A673 (cell line): ENCODE results near the gene IL1RAPL1. TPM values are rescaled to one million over a fixed set of nuclear protein-coding genes. Genes with fewer than 3 reads are reported as not detected.

Experiments
- BruUV-seq: library from RNA; stranded (reverse); fragments of 400-500 nt; replicated peaks from 2 replicates; lab custom pipeline; 2021; lab: Mats Ljungman, UMichigan
- CTCF ChIA-PET: fragments of 300-600 bp; sonication (Branson Sonifier 250); formaldehyde crosslinking; loops from one replicate; lab custom pipeline; 2022; ENCODE audit warnings: antibody characterized with exemption; lab: Charles Lee
- POLR2A ChIA-PET: fragments of 300-600 bp; sonication (Branson Sonifier 250); formaldehyde crosslinking; loops from one replicate; lab custom pipeline; 2022; ENCODE audit warnings: antibody characterized with exemption; ENCODE audit not compliant: low non-redundant PET; lab: Charles Lee
- DNase-seq: peaks from one replicate; pipeline ENCODE4 v3.0.0-alpha.2; 2015; ENCODE audit warnings: low spot score
- H3K27ac ChIP-seq: fragments of 200-600 bp; sonication (generic); 2 replicates; pipeline ENCODE4 v1.5.1; 2016; ENCODE audit warnings: mixed run types, low read depth, mild to moderate bottlenecking, mixed read lengths, antibody characterized with exemption, low read length; ENCODE audit not compliant: poor library complexity, severe bottlenecking
- H3K27me3 ChIP-seq: fragments of 200-600 bp; sonication (generic); replicated peaks from 2 replicates; pipeline ENCODE4 v1.6.1; 2017; ENCODE audit warnings: mixed run types, low read depth, mild to moderate bottlenecking, mixed read lengths, antibody characterized with exemption, low read length; ENCODE audit not compliant: insufficient read depth, poor library complexity
- H3K36me3 ChIP-seq: fragments of 200-600 bp; sonication (generic); 2 replicates; pipeline ENCODE4 v1.6.1; 2016; ENCODE audit warnings: mixed run types, mild to moderate bottlenecking, mixed read lengths, antibody characterized with exemption, low read length; ENCODE audit not compliant: insufficient read depth, poor library complexity, severe bottlenecking
- H3K4me1 ChIP-seq: fragments of 200-600 bp; sonication (generic); 2 replicates; pipeline ENCODE4 v1.6.1; 2017; ENCODE audit warnings: mixed run types, mild to moderate bottlenecking, mixed read lengths, antibody characterized with exemption, low read length; ENCODE audit not compliant: insufficient read depth, poor library complexity, severe bottlenecking
- H3K4me3 ChIP-seq: fragments of 200-600 bp; sonication (generic); 2 replicates; pipeline ENCODE4 v1.5.1; 2016; ENCODE audit warnings: low read depth, mixed run types, mild to moderate bottlenecking, mixed read lengths, low read length; ENCODE audit not compliant: poor library complexity, severe bottlenecking
- H3K9me3 ChIP-seq: fragments of 200-600 bp; sonication (generic); 2 replicates; pipeline ENCODE4 v1.6.1; 2016; ENCODE audit warnings: mixed run types, low read depth, mild to moderate bottlenecking, mixed read lengths, antibody characterized with exemption, low read length; ENCODE audit not compliant: poor library complexity, severe bottlenecking
- EZH2 ChIP-seq: fragments of 200-600 bp; sonication (generic); IDR thresholded peaks from 2 replicates; pipeline ENCODE4 v1.6.1; 2017; ENCODE audit warnings: borderline replicate concordance, low read depth, mild to moderate bottlenecking, mixed read lengths, antibody characterized with exemption, low read length; ENCODE audit not compliant: poor library complexity, severe bottlenecking
- intact Hi-C: fragments of 100-400 bp; cut with micrococcal nuclease; formaldehyde crosslinking; loops from one replicate; pipeline ENCODE4 v1.10.0; 2022; ENCODE audit not compliant: unreplicated experiment
- total RNA-seq: library from RNA; stranded (reverse); gene quantifications from 2 replicates; pipeline ENCODE4 v1.2.3, GENCODE V29; 2021
- TF ChIP-seq, protein P1 (sequence below): fragments of 300-800, 200-600 bp; sonication (generic); conservative IDR thresholded peaks from 2 replicates; pipeline ENCODE4 v1.5.1; 2017; ENCODE audit warnings: low read depth, mild to moderate bottlenecking, antibody characterized with exemption, low read length, moderate library complexity, mixed read lengths

Gene IL1RAPL1
- total RNA-seq, 1 experiment from 2014 or later: 0.21 TPM

DNA sequence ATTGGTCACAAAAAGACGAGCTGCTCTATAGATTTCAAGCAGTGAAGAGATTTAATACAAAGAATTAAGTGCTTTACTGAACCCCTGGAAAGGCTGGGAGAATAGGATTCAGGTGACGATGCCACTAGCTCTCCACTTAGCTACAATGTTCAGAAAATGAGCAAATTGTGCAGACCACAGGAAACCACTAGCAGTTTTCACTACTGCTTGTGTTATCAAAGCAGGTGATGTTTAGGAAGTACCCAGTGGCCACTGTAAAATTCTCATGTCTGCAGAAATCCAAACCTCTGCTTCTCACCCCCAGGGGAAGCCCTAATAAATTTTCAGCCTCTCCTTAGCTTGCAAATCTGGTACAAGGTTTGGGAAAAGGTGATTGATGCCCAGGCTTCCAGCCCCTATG is 165.1 kb downstream of the IL1RAPL1 start:
- no peak for DNase-seq
- ChIA-PET CTCF (no interaction called here), POLR2A (no interaction called here)
- H3K36me3 ChIP-seq: no peaks in the 10 kb centered on the region
- no peak for TF ChIP-seq EZH2
- TF ChIP-seq, protein P1, sequence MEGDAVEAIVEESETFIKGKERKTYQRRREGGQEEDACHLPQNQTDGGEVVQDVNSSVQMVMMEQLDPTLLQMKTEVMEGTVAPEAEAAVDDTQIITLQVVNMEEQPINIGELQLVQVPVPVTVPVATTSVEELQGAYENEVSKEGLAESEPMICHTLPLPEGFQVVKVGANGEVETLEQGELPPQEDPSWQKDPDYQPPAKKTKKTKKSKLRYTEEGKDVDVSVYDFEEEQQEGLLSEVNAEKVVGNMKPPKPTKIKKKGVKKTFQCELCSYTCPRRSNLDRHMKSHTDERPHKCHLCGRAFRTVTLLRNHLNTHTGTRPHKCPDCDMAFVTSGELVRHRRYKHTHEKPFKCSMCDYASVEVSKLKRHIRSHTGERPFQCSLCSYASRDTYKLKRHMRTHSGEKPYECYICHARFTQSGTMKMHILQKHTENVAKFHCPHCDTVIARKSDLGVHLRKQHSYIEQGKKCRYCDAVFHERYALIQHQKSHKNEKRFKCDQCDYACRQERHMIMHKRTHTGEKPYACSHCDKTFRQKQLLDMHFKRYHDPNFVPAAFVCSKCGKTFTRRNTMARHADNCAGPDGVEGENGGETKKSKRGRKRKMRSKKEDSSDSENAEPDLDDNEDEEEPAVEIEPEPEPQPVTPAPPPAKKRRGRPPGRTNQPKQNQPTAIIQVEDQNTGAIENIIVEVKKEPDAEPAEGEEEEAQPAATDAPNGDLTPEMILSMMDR: no peak
- no peak overlapping the region for H3K4me3 ChIP-seq
- H3K27ac ChIP-seq: no peak overlapping the region
- H3K27me3 ChIP-seq: no peaks in the 10 kb centered on the region
- no peaks in the 10 kb centered on the region for H3K4me1 ChIP-seq
- intact Hi-C loops: no loop called here
- H3K9me3 ChIP-seq: no peaks in the 10 kb centered on the region
- no TSS peak for BruUV-seq

DNA sequence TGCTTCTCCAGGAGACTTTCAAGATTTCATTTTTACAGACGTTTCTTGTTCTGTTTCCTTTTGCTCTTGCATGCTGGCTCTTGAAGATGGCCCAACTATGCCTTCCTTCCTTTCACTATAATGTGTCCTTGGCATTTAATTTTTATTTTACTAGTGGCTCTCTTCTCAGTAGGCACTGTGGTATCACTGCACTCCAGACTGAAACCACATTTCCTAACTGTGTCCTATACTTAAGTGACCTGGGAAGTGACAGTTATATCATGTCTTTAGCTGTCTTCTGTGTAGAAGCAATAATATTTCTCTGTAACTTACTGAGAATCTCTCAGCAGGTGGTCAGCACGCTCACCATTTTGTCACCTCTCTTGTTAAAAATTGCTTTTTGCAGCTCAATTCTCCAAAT is 168.9 kb downstream of the IL1RAPL1 start:
- Histone ChIP-seq H3K36me3 (no peaks in the 10 kb centered on the region), H3K9me3 (no peaks in the 10 kb centered on the region), H3K27ac (no peak overlapping the region), H3K4me3 (no peak overlapping the region), H3K4me1 (no peaks in the 10 kb centered on the region), H3K27me3 (no peaks in the 10 kb centered on the region)
- ChIA-PET CTCF (no interaction called here), POLR2A (no interaction called here)
- no peak for DNase-seq
- TF ChIP-seq, protein P1: no peak
- no peak for TF ChIP-seq EZH2
- intact Hi-C loops: no loop called here
- BruUV-seq: no TSS peak

DNA sequence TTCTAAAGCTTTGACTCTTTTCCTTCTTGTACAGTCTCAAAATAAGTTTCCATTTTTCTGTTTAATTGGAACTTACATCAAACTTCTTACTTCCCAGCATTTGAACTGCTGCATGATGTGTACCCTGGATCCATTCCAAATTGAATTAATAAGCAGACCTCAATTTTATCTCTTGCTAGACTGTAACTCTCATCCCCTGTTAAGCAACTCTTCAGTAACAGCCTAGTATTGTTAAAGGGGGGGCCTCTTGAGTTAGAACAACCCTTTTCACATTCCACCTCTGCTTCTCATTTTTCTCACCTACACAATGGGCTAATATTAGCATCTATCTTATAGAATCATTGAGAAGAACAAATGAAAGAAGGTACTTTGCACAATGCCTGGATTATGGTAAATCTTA is 169.4 kb downstream of the IL1RAPL1 start:
- no TSS peak for BruUV-seq
- Histone ChIP-seq H3K4me3 (no peak overlapping the region), H3K27me3 (no peaks in the 10 kb centered on the region), H3K27ac (no peak overlapping the region), H3K9me3 (no peaks in the 10 kb centered on the region), H3K4me1 (no peaks in the 10 kb centered on the region), H3K36me3 (no peaks in the 10 kb centered on the region)
- POLR2A ChIA-PET: no interaction called here
- no peak for TF ChIP-seq EZH2
- TF ChIP-seq, protein P1: no peak
- DNase-seq: no peak
- CTCF ChIA-PET: no interaction called here
- intact Hi-C loops: no loop called here
